ENCODE data around the gene FANK1.
"Not testable (repeated sequence)": the region's sequence is repeated elsewhere in the genome, so short reads cannot be mapped to it uniquely, and the experiment has no call there.

FANK1 gene

GRCh38 chr10:125926247-125926646 is 29.9 kb downstream of the FANK1 start:
- DNase-seq = no peak
- no peaks in the 10 kb centered on the region for H3K36me3 ChIP-seq (replicated peaks; ENCODE audit: insufficient read depth, low read length)
- no peak overlapping the region for H2AFZ ChIP-seq (ENCODE audit: low read length)
- H3K9me2 ChIP-seq (replicated peaks; ENCODE audit: insufficient read depth, low read length) = no peaks in the 10 kb centered on the region
- H3K9me3 ChIP-seq (replicated peaks; ENCODE audit: insufficient read depth, low read length) = no peaks in the 10 kb centered on the region
- no peak overlapping the region for H3K4me2 ChIP-seq (ENCODE audit: low read depth, low read length)
- H3K9ac ChIP-seq (ENCODE audit: low read length) = no peak overlapping the region
- no peaks in the 10 kb centered on the region for H3K4me1 ChIP-seq (ENCODE audit: low read length)
- no peak overlapping the region for H3K27ac ChIP-seq (ENCODE audit: low read length)
- H3K79me2 ChIP-seq (ENCODE audit: low read length) = no peaks in the 10 kb centered on the region
- H3K27me3 ChIP-seq (replicated peaks; ENCODE audit: insufficient read depth, low read length) = no peaks in the 10 kb centered on the region
- no peak overlapping the region for H3K4me3 ChIP-seq (ENCODE audit: low read length)
- TF ChIP-seq EZH2phosphoT487 (IDR thresholded peaks at IDR 0.05; ENCODE audit: low read length) (no peak), CTCF (IDR thresholded peaks at IDR 0.05; ENCODE audit: low read length) (no peak)
- no peaks in the 10 kb centered on the region for H3F3A ChIP-seq (ENCODE audit: insufficient read depth, low read length)
- H4K20me1 ChIP-seq (ENCODE audit: insufficient read depth, low read length) = no peaks in the 10 kb centered on the region

GRCh38 chr10:125927265-125927664 is 30.9 kb downstream of the FANK1 start:
- H3K9me3 ChIP-seq (replicated peaks; ENCODE audit: insufficient read depth, low read length); H3K79me2 ChIP-seq (ENCODE audit: low read length); H3K9ac ChIP-seq (ENCODE audit: low read length); H3K9me2 ChIP-seq (replicated peaks; ENCODE audit: insufficient read depth, low read length); H3K4me3 ChIP-seq (ENCODE audit: low read length); H2AFZ ChIP-seq (ENCODE audit: low read length); H3K27me3 ChIP-seq (replicated peaks; ENCODE audit: insufficient read depth, low read length); DNase-seq; H3K4me1 ChIP-seq (ENCODE audit: low read length); H3K27ac ChIP-seq (ENCODE audit: low read length); H3K4me2 ChIP-seq (ENCODE audit: low read depth, low read length); H3K36me3 ChIP-seq (replicated peaks; ENCODE audit: insufficient read depth, low read length); H3F3A ChIP-seq (ENCODE audit: insufficient read depth, low read length); H4K20me1 ChIP-seq (ENCODE audit: insufficient read depth, low read length): not testable (repeated sequence)

GRCh38 chr10:125928928-125929585 is 32.7 kb downstream of the FANK1 start:
- H3K4me2 ChIP-seq (ENCODE audit: low read depth, low read length) = no peak overlapping the region
- H3K9ac ChIP-seq (ENCODE audit: low read length) = no peak overlapping the region
- H2AFZ ChIP-seq (ENCODE audit: low read length) = no peak overlapping the region
- no peaks in the 10 kb centered on the region for H3K36me3 ChIP-seq (replicated peaks; ENCODE audit: insufficient read depth, low read length)
- no peaks in the 10 kb centered on the region for H3K79me2 ChIP-seq (ENCODE audit: low read length)
- no peaks in the 10 kb centered on the region for H4K20me1 ChIP-seq (ENCODE audit: insufficient read depth, low read length)
- H3K27ac ChIP-seq (ENCODE audit: low read length) = no peak overlapping the region
- no peak for TF ChIP-seq EZH2 (optimal IDR thresholded peaks at IDR 0.05; ENCODE audit: low read depth, low read length)
- TF ChIP-seq CTCF (IDR thresholded peaks at IDR 0.05; ENCODE audit: low read length) = no peak
- no peak for TF ChIP-seq EZH2phosphoT487 (IDR thresholded peaks at IDR 0.05; ENCODE audit: low read length)
- H3K4me1 ChIP-seq (ENCODE audit: low read length) = no peaks in the 10 kb centered on the region
- no peaks in the 10 kb centered on the region for H3K9me3 ChIP-seq (replicated peaks; ENCODE audit: insufficient read depth, low read length)
- DNase-seq = no peak
- no peak overlapping the region for H3K4me3 ChIP-seq (ENCODE audit: low read length)
- no peaks in the 10 kb centered on the region for H3F3A ChIP-seq (ENCODE audit: insufficient read depth, low read length)
- H3K9me2 ChIP-seq (replicated peaks; ENCODE audit: insufficient read depth, low read length) = no peaks in the 10 kb centered on the region
- H3K27me3 ChIP-seq (replicated peaks; ENCODE audit: insufficient read depth, low read length) = no peaks in the 10 kb centered on the region

GRCh38 chr10:125929618-125930017 is 33.3 kb downstream of the FANK1 start:
- Histone ChIP-seq H3K79me2 (ENCODE audit: low read length) (no peaks in the 10 kb centered on the region), H3K27ac (ENCODE audit: low read length) (no peak overlapping the region), H2AFZ (ENCODE audit: low read length) (no peak overlapping the region), H3K9ac (ENCODE audit: low read length) (no peak overlapping the region), H4K20me1 (ENCODE audit: insufficient read depth, low read length) (no peaks in the 10 kb centered on the region), H3K4me2 (ENCODE audit: low read depth, low read length) (no peak overlapping the region), H3K9me3 (replicated peaks; ENCODE audit: insufficient read depth, low read length) (no peaks in the 10 kb centered on the region), H3K4me1 (ENCODE audit: low read length) (no peaks in the 10 kb centered on the region), H3K27me3 (replicated peaks; ENCODE audit: insufficient read depth, low read length) (no peaks in the 10 kb centered on the region), H3K36me3 (replicated peaks; ENCODE audit: insufficient read depth, low read length) (no peaks in the 10 kb centered on the region), H3F3A (ENCODE audit: insufficient read depth, low read length) (no peaks in the 10 kb centered on the region), H3K4me3 (ENCODE audit: low read length) (no peak overlapping the region), H3K9me2 (replicated peaks; ENCODE audit: insufficient read depth, low read length) (no peaks in the 10 kb centered on the region)
- TF ChIP-seq CTCF (IDR thresholded peaks at IDR 0.05; ENCODE audit: low read length) (no peak), EZH2 (optimal IDR thresholded peaks at IDR 0.05; ENCODE audit: low read depth, low read length) (no peak), EZH2phosphoT487 (IDR thresholded peaks at IDR 0.05; ENCODE audit: low read length) (no peak)
- no peak for DNase-seq

All from MM.1S (cell line).